ENCODE data around the gene TMEM132C. TPM values are rescaled to one million over a fixed set of nuclear protein-coding genes. Genes with fewer than 3 reads are reported as not detected.

Gene TMEM132C
- total RNA-seq, 1 experiment from 2014 or later, result not detected

GRCh38 chr12:128450810-128451209 is 183.8 kb downstream of the TMEM132C start:
- intact Hi-C loops (cut with micrococcal nuclease), result no loop called here
- no peak overlapping the region for H3K4me3 Mint-ChIP-seq (ENCODE audit: unreplicated experiment)
- POLR2A ChIA-PET, result no interaction called here
- CTCF ChIA-PET, result no interaction called here
- no peaks in the 10 kb centered on the region for H3K4me1 Mint-ChIP-seq (ENCODE audit: insufficient read depth, unreplicated experiment)
- no TSS peak for BruUV-seq (replicated peaks)
- TF ChIP-seq CTCF (IDR thresholded peaks at IDR 0.05; ENCODE audit: unreplicated experiment), result no peak
- no peak overlapping the region for H3K27ac Mint-ChIP-seq (ENCODE audit: low read depth, unreplicated experiment)
- DNase-seq (ENCODE audit: unreplicated experiment), result no peak
- H3K36me3 Mint-ChIP-seq (ENCODE audit: insufficient read depth, unreplicated experiment), result no peaks in the 10 kb centered on the region
- H3K9me3 Mint-ChIP-seq (ENCODE audit: unreplicated experiment), result peaks cover 26% of the 10 kb centered on the region
- H3K27me3 Mint-ChIP-seq (ENCODE audit: insufficient read depth, unreplicated experiment), result no peaks in the 10 kb centered on the region

GRCh38 chr12:128455851-128456250 is 188.9 kb downstream of the TMEM132C start:
- ChIA-PET POLR2A (no interaction called here), CTCF (no interaction called here)
- H3K27ac Mint-ChIP-seq (ENCODE audit: low read depth, unreplicated experiment), result no peak overlapping the region
- TF ChIP-seq CTCF (IDR thresholded peaks at IDR 0.05; ENCODE audit: unreplicated experiment), result no peak
- no peak for DNase-seq (ENCODE audit: unreplicated experiment)
- H3K27me3 Mint-ChIP-seq (ENCODE audit: insufficient read depth, unreplicated experiment), result no peaks in the 10 kb centered on the region
- H3K4me3 Mint-ChIP-seq (ENCODE audit: unreplicated experiment), result no peak overlapping the region
- no peaks in the 10 kb centered on the region for H3K36me3 Mint-ChIP-seq (ENCODE audit: insufficient read depth, unreplicated experiment)
- no peaks in the 10 kb centered on the region for H3K4me1 Mint-ChIP-seq (ENCODE audit: insufficient read depth, unreplicated experiment)
- intact Hi-C loops (cut with micrococcal nuclease), result no loop called here
- H3K9me3 Mint-ChIP-seq (ENCODE audit: unreplicated experiment), result peaks cover 35% of the 10 kb centered on the region
- no TSS peak for BruUV-seq (replicated peaks)

GRCh38 chr12:128456922-128457321 is 190.0 kb downstream of the TMEM132C start:
- H3K4me3 Mint-ChIP-seq (ENCODE audit: unreplicated experiment), result no peak overlapping the region
- no peaks in the 10 kb centered on the region for H3K4me1 Mint-ChIP-seq (ENCODE audit: insufficient read depth, unreplicated experiment)
- intact Hi-C loops (cut with micrococcal nuclease), result no loop called here
- BruUV-seq (replicated peaks), result no TSS peak
- DNase-seq (ENCODE audit: unreplicated experiment), result no peak
- H3K36me3 Mint-ChIP-seq (ENCODE audit: insufficient read depth, unreplicated experiment), result no peaks in the 10 kb centered on the region
- peaks cover 28% of the 10 kb centered on the region for H3K9me3 Mint-ChIP-seq (ENCODE audit: unreplicated experiment)
- POLR2A ChIA-PET, result no interaction called here
- no peaks in the 10 kb centered on the region for H3K27me3 Mint-ChIP-seq (ENCODE audit: insufficient read depth, unreplicated experiment)
- CTCF ChIA-PET, result interaction anchor here (0.6 kb wide), 1 partner anchor 524 kb away, joined by 4 read pairs; no protein-coding TSS in a partner anchor
- no peak overlapping the region for H3K27ac Mint-ChIP-seq (ENCODE audit: low read depth, unreplicated experiment)
- TF ChIP-seq CTCF (IDR thresholded peaks at IDR 0.05; ENCODE audit: unreplicated experiment), result no peak

- TF ChIP-seq CTCF (IDR thresholded peaks at IDR 0.05; ENCODE audit: unreplicated experiment), result no peak
- Mint-ChIP-seq H3K9me3 (ENCODE audit: unreplicated experiment) (peaks cover 31% of the 10 kb centered on the region), H3K4me1 (ENCODE audit: insufficient read depth, unreplicated experiment) (no peaks in the 10 kb centered on the region), H3K27ac (ENCODE audit: low read depth, unreplicated experiment) (no peak overlapping the region), H3K4me3 (ENCODE audit: unreplicated experiment) (no peak overlapping the region), H3K36me3 (ENCODE audit: insufficient read depth, unreplicated experiment) (no peaks in the 10 kb centered on the region), H3K27me3 (ENCODE audit: insufficient read depth, unreplicated experiment) (no peaks in the 10 kb centered on the region)
- CTCF ChIA-PET, result no interaction called here
- no TSS peak for BruUV-seq (replicated peaks)
- DNase-seq (ENCODE audit: unreplicated experiment), result no peak
- intact Hi-C loops (cut with micrococcal nuclease), result no loop called here
- POLR2A ChIA-PET, result no interaction called here
Measured at GRCh38 chr12:128458301-128458974, 191.5 kb downstream of the TMEM132C start.
